ENCODE results near the gene MAP4K4. TPM values are rescaled to one million over a fixed set of nuclear protein-coding genes. Genes with fewer than 3 reads are reported as not detected.

Gene MAP4K4
- total and polyA plus RNA-seq, 2 of the 4 experiments (the other 2 are of a cell fraction) = 89.4 to 124 TPM

GRCh38 chr2:101736861-101737291 is 39.4 kb downstream of the MAP4K4 start:
- ATAC-seq (ENCODE audit: low read depth) (peak; percentile 63), DNase-seq (peak; percentile 80)
- Histone ChIP-seq H3K23ac (ENCODE audit: low read depth, low read length) (no peak overlapping the region), H4K91ac (ENCODE audit: insufficient read depth, low read depth, low read length) (no peak overlapping the region), H3K79me1 (ENCODE audit: low read depth in 1 of 2, low read length in 2 of 2) (peaks cover 19 to 75% of the 10 kb centered on the region in 2 experiments), H2BK120ac (ENCODE audit: low read depth, low read length) (no peak overlapping the region), H2AK5ac (ENCODE audit: low read depth, low read length) (no peak overlapping the region), H3K9ac (ENCODE audit: low read depth, low read length) (no peak overlapping the region), H4K20me1 (ENCODE audit: insufficient read depth, low read length) (peaks cover 89% of the 10 kb centered on the region), H3K18ac (ENCODE audit: low read depth, low read length) (no peak overlapping the region; the same call in 1 of the 2 replicates), H3K27me3 (ENCODE audit: control insufficient read depth, insufficient read depth, low read length) (no peaks in the 10 kb centered on the region), H3K4ac (ENCODE audit: low read depth, low read length) (no peak overlapping the region), H3K4me1 (ENCODE audit: control insufficient read depth, insufficient read depth, low read length) (peaks cover 35% of the 10 kb centered on the region), H3K56ac (ENCODE audit: extremely low read depth, insufficient read depth, low read length) (no peak overlapping the region), H2AFZ (replicated peaks; ENCODE audit: low read length, poor library complexity) (no peak overlapping the region), H2AK9ac (replicated peaks; ENCODE audit: low read depth, low read length, poor library complexity) (no peak overlapping the region), H2BK20ac (ENCODE audit: low read depth, low read length) (no peak overlapping the region), H3K14ac (replicated peaks; ENCODE audit: low read depth, low read length) (no peak overlapping the region), H3K9me3 (ENCODE audit: control insufficient read depth, insufficient read depth, low read length) (no peaks in the 10 kb centered on the region), H4K8ac (ENCODE audit: low read depth in 2 of 2, low read length in 2 of 2) (no peak overlapping the region), H3K4me3 (ENCODE audit: insufficient read depth, low read depth, low read length) (no peak overlapping the region), H2BK15ac (ENCODE audit: low read depth, low read length) (no peak overlapping the region), H2BK5ac (ENCODE audit: low read depth, low read length, poor library complexity, severe bottlenecking) (peak overlapping the region; percentile 38), H3K4me2 (ENCODE audit: low read depth, low read length) (peak overlapping the region; percentile 54; the same call in 1 of the 2 replicates), H3K27ac (ENCODE audit: insufficient read depth, low read length) (no peak overlapping the region), H3K9me1 (ENCODE audit: insufficient read depth, low read length) (peaks cover 42% of the 10 kb centered on the region), H4K5ac (ENCODE audit: low read depth, low read length) (no peak overlapping the region), H3K36me3 (ENCODE audit: control insufficient read depth, insufficient read depth, low read length) (peaks cover 2% of the 10 kb centered on the region; the same call in 1 of the 2 replicates)
- intact Hi-C loops (cut with micrococcal nuclease) = no loop called here
- in situ Hi-C loops (cut with MboI; ENCODE audit: low sequenced_read_pairs) = no loop called here
- dilution Hi-C loops (cut with HindIII; ENCODE audit: low sequenced_read_pairs, unreplicated experiment) = no loop called here
- ChIA-PET CTCF (no interaction called here), POLR2A (ENCODE audit: unreplicated experiment) (no interaction called here)
- no CpG with 5 or more reads among the region's 1 CpG for WGBS, 2 experiments (ENCODE audit: extremely low coverage in 2 of 2, insufficient read length in 1 of 2)
- no peak for TF ChIP-seq MAZ (IDR thresholded peaks at IDR 0.05; ENCODE audit: borderline replicate concordance, low read depth, low read length)
- no peak for TF ChIP-seq RFX5 (IDR thresholded peaks at IDR 0.05; ENCODE audit: low read depth, low read length)
- TF ChIP-seq CHD1 (IDR thresholded peaks at IDR 0.05; ENCODE audit: low read depth, low read length) = no peak
- TF ChIP-seq FOS (IDR thresholded peaks at IDR 0.05; ENCODE audit: low read depth, low read length) = peak; percentile 48
- TF ChIP-seq RCOR1 (IDR thresholded peaks at IDR 0.05; ENCODE audit: insufficient replicate concordance, low read length) = no peak
- TF ChIP-seq CEBPB (IDR thresholded peaks at IDR 0.05; ENCODE audit: low read depth, low read length) = peak; percentile 100
- no TSS peak for BruUV-seq (replicated peaks)
